ENCODE data around the gene KRTAP10-1. TPM values are rescaled to one million over a fixed set of nuclear protein-coding genes. Genes with fewer than 3 reads are reported as not detected.

The KRTAP10-1 gene
- total RNA-seq, 1 experiment from 2014 or later, result not detected

DNA sequence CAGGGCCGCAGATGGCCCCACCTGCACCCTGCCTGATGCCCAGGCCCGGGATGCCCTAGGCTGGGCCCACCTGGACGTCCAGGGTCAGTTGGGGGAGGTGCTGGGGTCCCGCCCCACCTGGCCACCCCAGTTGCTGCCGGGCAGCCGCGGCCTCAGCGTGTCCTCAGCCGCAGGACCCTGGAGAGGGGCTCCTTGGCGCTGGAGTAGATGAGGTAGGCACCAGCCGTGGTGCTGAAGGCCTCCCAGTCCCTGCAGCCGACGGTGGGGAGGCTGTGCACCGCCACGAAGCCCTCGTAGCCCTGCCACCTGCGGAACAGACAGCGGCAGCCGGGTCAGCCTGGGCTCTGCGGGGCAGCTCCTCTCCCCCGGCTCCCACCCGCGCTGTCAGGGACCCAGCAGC lies 40.4 kb downstream of the KRTAP10-1 start:
- H3K4me1 ChIP-seq (ENCODE audit: control insufficient read depth, insufficient read depth, low read length), result no peaks in the 10 kb centered on the region
- in situ Hi-C loops (cut with HindIII; ENCODE audit: low pct_unique_long_range_greater_than_20kb, low sequenced_read_pairs) (no loop called here), intact Hi-C loops (cut with micrococcal nuclease; ENCODE audit: unreplicated experiment) (no loop called here)
- no peaks in the 10 kb centered on the region for H3K27me3 ChIP-seq (ENCODE audit: control insufficient read depth, insufficient read depth, low read length)
- no peaks in the 10 kb centered on the region for H3K9me3 ChIP-seq (ENCODE audit: control insufficient read depth, insufficient read depth, low read depth, low read length)
- no peaks in the 10 kb centered on the region for H3K36me3 ChIP-seq (ENCODE audit: control insufficient read depth, insufficient read depth, low read length)
- POLR2A ChIA-PET, result no interaction called here
- ATAC-seq, result no peak
- no peak for DNase-seq (ENCODE audit: low read depth, low spot score)
- CTCF ChIA-PET, result no interaction called here
- TF ChIP-seq POLR2AphosphoS5 (IDR thresholded peaks at IDR 0.05; ENCODE audit: low read depth, low read length) (no peak), SIN3A (IDR thresholded peaks at IDR 0.05; ENCODE audit: borderline replicate concordance, insufficient read depth, low read depth, low read length) (no peak), TCF7L2 (IDR thresholded peaks at IDR 0.05; ENCODE audit: low read depth, low read length) (no peak)
- TF ChIP-seq, protein P1, sequence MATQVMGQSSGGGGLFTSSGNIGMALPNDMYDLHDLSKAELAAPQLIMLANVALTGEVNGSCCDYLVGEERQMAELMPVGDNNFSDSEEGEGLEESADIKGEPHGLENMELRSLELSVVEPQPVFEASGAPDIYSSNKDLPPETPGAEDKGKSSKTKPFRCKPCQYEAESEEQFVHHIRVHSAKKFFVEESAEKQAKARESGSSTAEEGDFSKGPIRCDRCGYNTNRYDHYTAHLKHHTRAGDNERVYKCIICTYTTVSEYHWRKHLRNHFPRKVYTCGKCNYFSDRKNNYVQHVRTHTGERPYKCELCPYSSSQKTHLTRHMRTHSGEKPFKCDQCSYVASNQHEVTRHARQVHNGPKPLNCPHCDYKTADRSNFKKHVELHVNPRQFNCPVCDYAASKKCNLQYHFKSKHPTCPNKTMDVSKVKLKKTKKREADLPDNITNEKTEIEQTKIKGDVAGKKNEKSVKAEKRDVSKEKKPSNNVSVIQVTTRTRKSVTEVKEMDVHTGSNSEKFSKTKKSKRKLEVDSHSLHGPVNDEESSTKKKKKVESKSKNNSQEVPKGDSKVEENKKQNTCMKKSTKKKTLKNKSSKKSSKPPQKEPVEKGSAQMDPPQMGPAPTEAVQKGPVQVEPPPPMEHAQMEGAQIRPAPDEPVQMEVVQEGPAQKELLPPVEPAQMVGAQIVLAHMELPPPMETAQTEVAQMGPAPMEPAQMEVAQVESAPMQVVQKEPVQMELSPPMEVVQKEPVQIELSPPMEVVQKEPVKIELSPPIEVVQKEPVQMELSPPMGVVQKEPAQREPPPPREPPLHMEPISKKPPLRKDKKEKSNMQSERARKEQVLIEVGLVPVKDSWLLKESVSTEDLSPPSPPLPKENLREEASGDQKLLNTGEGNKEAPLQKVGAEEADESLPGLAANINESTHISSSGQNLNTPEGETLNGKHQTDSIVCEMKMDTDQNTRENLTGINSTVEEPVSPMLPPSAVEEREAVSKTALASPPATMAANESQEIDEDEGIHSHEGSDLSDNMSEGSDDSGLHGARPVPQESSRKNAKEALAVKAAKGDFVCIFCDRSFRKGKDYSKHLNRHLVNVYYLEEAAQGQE (IDR thresholded peaks at IDR 0.05; ENCODE audit: insufficient read depth in 1 of 2, low read depth in 2 of 2, low read length in 1 of 2), result peak; percentile 54 to 70; a peak in 3 of 4 replicates
- TF ChIP-seq, protein P2, sequence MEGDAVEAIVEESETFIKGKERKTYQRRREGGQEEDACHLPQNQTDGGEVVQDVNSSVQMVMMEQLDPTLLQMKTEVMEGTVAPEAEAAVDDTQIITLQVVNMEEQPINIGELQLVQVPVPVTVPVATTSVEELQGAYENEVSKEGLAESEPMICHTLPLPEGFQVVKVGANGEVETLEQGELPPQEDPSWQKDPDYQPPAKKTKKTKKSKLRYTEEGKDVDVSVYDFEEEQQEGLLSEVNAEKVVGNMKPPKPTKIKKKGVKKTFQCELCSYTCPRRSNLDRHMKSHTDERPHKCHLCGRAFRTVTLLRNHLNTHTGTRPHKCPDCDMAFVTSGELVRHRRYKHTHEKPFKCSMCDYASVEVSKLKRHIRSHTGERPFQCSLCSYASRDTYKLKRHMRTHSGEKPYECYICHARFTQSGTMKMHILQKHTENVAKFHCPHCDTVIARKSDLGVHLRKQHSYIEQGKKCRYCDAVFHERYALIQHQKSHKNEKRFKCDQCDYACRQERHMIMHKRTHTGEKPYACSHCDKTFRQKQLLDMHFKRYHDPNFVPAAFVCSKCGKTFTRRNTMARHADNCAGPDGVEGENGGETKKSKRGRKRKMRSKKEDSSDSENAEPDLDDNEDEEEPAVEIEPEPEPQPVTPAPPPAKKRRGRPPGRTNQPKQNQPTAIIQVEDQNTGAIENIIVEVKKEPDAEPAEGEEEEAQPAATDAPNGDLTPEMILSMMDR (IDR thresholded peaks at IDR 0.05), result no peak
- no TSS peak for BruUV-seq (replicated peaks)
- H3K4me3 ChIP-seq (ENCODE audit: low read depth in 2 of 2, low read length in 2 of 2), result no peak overlapping the region
- H3K27ac ChIP-seq (ENCODE audit: low read length), result no peak overlapping the region

- ChIA-PET CTCF (no interaction called here), POLR2A (no interaction called here)
- BruUV-seq (replicated peaks), result no TSS peak
- H3K27me3 ChIP-seq (ENCODE audit: control insufficient read depth, insufficient read depth, low read length), result no peaks in the 10 kb centered on the region
- in situ Hi-C loops (cut with HindIII; ENCODE audit: low pct_unique_long_range_greater_than_20kb, low sequenced_read_pairs), result no loop called here
- TF ChIP-seq SIN3A (IDR thresholded peaks at IDR 0.05; ENCODE audit: borderline replicate concordance, insufficient read depth, low read depth, low read length), result no peak
- TF ChIP-seq, protein P1 (IDR thresholded peaks at IDR 0.05; ENCODE audit: insufficient read depth in 1 of 2, low read depth in 2 of 2, low read length in 1 of 2), result no peak
- TF ChIP-seq, protein P2 (IDR thresholded peaks at IDR 0.05), result no peak
- TF ChIP-seq TCF7L2 (IDR thresholded peaks at IDR 0.05; ENCODE audit: low read depth, low read length), result no peak
- TF ChIP-seq POLR2AphosphoS5 (IDR thresholded peaks at IDR 0.05; ENCODE audit: low read depth, low read length), result no peak
- no peak overlapping the region for H3K4me3 ChIP-seq (ENCODE audit: low read depth in 2 of 2, low read length in 2 of 2)
- no peak for ATAC-seq
- no peaks in the 10 kb centered on the region for H3K4me1 ChIP-seq (ENCODE audit: control insufficient read depth, insufficient read depth, low read length)
- no peak overlapping the region for H3K27ac ChIP-seq (ENCODE audit: low read length)
- no peak for DNase-seq (ENCODE audit: low read depth, low spot score)
- H3K9me3 ChIP-seq (ENCODE audit: control insufficient read depth, insufficient read depth, low read depth, low read length), result no peaks in the 10 kb centered on the region
- H3K36me3 ChIP-seq (ENCODE audit: control insufficient read depth, insufficient read depth, low read length), result no peaks in the 10 kb centered on the region
- intact Hi-C loops (cut with micrococcal nuclease; ENCODE audit: unreplicated experiment), result no loop called here
These were observed 40.8 kb downstream of the KRTAP10-1 start for GRCh38 chr21:44499211-44499560.
